Loucy (cell line): ENCODE results near the gene KIF13A.

ENCODE experiments used
- EZH2phosphoT487 ChIP-seq: fragments of 200-600 bp; IDR thresholded peaks from 2 replicates; pipeline ENCODE4 v1.6.1; 2018; ENCODE audit warnings: antibody characterized with exemption, mild to moderate bottlenecking, moderate library complexity, borderline replicate concordance
- TF ChIP-seq, protein P1 (sequence below): fragments of 200-600 bp; sonication (generic); conservative IDR thresholded peaks from 2 replicates; pipeline ENCODE4 v1.5.1; 2014; ENCODE audit warnings: mild to moderate bottlenecking, antibody characterized with exemption, low read length

- TF ChIP-seq, protein P1, sequence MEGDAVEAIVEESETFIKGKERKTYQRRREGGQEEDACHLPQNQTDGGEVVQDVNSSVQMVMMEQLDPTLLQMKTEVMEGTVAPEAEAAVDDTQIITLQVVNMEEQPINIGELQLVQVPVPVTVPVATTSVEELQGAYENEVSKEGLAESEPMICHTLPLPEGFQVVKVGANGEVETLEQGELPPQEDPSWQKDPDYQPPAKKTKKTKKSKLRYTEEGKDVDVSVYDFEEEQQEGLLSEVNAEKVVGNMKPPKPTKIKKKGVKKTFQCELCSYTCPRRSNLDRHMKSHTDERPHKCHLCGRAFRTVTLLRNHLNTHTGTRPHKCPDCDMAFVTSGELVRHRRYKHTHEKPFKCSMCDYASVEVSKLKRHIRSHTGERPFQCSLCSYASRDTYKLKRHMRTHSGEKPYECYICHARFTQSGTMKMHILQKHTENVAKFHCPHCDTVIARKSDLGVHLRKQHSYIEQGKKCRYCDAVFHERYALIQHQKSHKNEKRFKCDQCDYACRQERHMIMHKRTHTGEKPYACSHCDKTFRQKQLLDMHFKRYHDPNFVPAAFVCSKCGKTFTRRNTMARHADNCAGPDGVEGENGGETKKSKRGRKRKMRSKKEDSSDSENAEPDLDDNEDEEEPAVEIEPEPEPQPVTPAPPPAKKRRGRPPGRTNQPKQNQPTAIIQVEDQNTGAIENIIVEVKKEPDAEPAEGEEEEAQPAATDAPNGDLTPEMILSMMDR: no peak
- TF ChIP-seq EZH2phosphoT487: no peak
Observed at GRCh38 chr6:17904491-17905120, 82.8 kb downstream of the KIF13A start.
